Measurements from ENCODE around the gene CALCOCO1.

Gene CALCOCO1

DNA sequence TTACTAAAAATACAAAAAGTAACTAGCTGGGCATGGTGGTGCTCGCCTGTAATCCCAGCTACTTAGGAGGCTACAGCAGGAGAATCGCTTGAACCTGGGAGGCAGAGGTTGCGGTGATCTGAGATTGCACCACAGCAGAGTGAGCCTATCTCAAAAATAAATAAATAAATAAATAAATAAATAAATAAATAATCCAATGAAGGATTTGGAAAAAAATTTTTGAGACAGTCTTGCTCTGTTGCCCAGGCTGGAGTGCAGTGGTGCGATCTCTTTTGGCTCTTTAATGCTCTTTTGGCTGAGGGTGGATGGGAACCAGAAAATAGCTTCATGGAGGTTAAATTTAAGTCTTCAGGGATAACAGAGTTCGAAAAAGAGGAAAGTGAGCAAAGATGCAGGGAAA lies 63.1 kb downstream of the CALCOCO1 start:
- no peak for DNase-seq (ENCODE audit: extremely low read depth, low read depth)
- no peak for TF ChIP-seq CTCF (IDR thresholded peaks at IDR 0.05; ENCODE audit: low read depth, low read length)

DNA sequence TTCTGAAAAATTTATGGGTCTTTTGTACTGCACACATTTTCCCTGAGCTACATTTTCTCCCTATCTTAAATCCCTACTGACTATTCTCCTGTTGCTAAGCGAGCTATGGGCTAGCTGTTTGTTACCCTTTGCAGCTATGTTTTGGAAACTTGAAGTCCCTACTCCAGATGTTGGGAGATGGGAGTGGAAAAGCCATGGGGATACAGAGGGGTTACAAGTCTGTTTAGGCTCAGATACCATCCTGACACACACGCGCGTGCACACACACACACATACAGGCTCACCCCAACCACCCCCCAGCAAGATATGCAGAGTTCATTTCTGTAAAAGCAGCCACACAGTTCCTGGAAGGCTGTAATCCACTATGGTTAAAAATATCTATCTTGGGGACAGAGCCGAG lies 67.2 kb downstream of the CALCOCO1 start:
- no peak for DNase-seq (ENCODE audit: extremely low read depth, low read depth)
- no peak for TF ChIP-seq CTCF (IDR thresholded peaks at IDR 0.05; ENCODE audit: low read depth, low read length)

DNA sequence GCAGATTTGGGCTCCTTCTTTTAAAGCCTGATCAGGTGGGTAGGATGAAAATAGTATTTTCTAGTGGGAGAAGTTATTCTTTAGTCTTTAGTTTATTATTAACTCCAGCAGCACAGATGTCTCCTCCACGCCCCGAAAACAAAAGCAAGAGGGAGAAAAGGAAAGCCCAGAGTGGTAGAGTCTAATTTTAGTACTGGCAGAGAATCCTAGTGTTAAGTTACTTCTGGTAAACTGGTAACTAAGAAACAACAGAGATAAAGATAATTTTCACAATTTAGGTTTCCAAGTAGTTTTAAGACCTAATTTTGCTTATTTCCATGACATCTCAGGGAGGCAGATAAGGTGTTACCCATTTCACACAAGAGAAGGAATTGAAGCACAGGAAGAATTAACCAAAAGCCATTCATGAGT lies 67.7 kb downstream of the CALCOCO1 start:
- DNase-seq (ENCODE audit: extremely low read depth, low read depth), result no peak
- TF ChIP-seq CTCF (IDR thresholded peaks at IDR 0.05; ENCODE audit: low read depth, low read length), result no peak

GRCh38 chr12:53659011-53659551 lies 68.2 kb downstream of the CALCOCO1 start:
- TF ChIP-seq CTCF (IDR thresholded peaks at IDR 0.05; ENCODE audit: low read depth, low read length), result no peak
- no peak for DNase-seq (ENCODE audit: extremely low read depth, low read depth)

Measured in AG09319 (cell line).